RWPE2 (cell line): ENCODE data around the gene ITM2C.

Source experiments
- ATAC-seq: fragments of 200-7000 bp; cut with Tn5 transposase; 3 replicates; pipeline ENCODE4 v1.9.1; 2021; ENCODE audit warnings: low read depth
- DNase-seq: peaks from one replicate; pipeline ENCODE4 v3.0.0-alpha.2; 2020; ENCODE audit warnings: low spot score
- H3K27ac ChIP-seq: fragments of 450-650 bp; 2 replicates; pipeline ENCODE4 v1.5.1; 2017; ENCODE audit warnings: mild to moderate bottlenecking; ENCODE audit not compliant: poor library complexity, severe bottlenecking
- H3K27me3 ChIP-seq: fragments of 250-450 bp; sonication (Bioruptor Pico); 2 replicates; pipeline ENCODE4 v1.5.1; 2021; ENCODE audit warnings: mild to moderate bottlenecking, moderate library complexity; ENCODE audit not compliant: insufficient read depth, poor library complexity, severe bottlenecking
- H3K36me3 ChIP-seq: fragments of 250-450 bp; sonication (Bioruptor Pico); 2 replicates; pipeline ENCODE4 v1.5.1; 2020; ENCODE audit warnings: low read depth, mild to moderate bottlenecking, moderate library complexity
- H3K4me1 ChIP-seq: fragments of 250-450 bp; sonication (Bioruptor Pico); 2 replicates; pipeline ENCODE4 v1.5.1; 2021; ENCODE audit warnings: mild to moderate bottlenecking, moderate library complexity; ENCODE audit not compliant: insufficient read depth, poor library complexity, severe bottlenecking
- H3K4me3 ChIP-seq: fragments of 250-450 bp; sonication (Bioruptor Pico); 2 replicates; pipeline ENCODE4 v1.5.1; 2021; ENCODE audit warnings: mild to moderate bottlenecking, moderate library complexity; ENCODE audit not compliant: severe bottlenecking
- H3K9me3 ChIP-seq: fragments of 250-450 bp; sonication (Bioruptor Pico); 2 replicates; pipeline ENCODE4 v1.5.1; 2021; ENCODE audit warnings: mild to moderate bottlenecking, moderate library complexity; ENCODE audit not compliant: severe bottlenecking
- TF ChIP-seq, protein P1 (sequence below): fragments of 450-650 bp; IDR thresholded peaks from one replicate; pipeline ENCODE4 v1.5.1; 2017; ENCODE audit warnings: mild to moderate bottlenecking, moderate library complexity; ENCODE audit not compliant: poor library complexity, severe bottlenecking

ITM2C gene

DNA sequence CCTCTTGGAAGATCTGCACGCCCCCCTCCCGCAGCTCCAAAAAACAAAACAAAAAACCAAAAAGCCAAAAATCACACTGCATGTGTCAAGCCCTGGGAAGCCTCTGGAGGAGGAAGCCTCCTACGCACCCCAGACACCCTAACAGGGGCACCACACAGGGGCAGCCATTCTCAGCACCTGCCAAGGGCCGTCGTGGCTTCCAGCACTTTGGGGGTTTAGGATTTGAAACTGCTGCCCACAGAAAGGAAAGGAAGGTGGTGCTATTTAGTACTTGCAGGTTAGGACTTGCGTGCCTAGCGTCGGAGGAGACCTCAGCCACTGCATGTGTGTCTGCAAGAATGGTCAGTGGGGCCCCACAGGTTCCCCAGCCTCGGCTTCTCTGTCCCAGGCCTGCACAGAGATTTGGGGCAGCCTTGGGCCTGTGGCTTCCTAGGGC, 60.7 kb downstream of the ITM2C start:
- DNase-seq (no peak), ATAC-seq (no peak)
- no peak overlapping the region for H3K27ac ChIP-seq
- TF ChIP-seq, protein P1, sequence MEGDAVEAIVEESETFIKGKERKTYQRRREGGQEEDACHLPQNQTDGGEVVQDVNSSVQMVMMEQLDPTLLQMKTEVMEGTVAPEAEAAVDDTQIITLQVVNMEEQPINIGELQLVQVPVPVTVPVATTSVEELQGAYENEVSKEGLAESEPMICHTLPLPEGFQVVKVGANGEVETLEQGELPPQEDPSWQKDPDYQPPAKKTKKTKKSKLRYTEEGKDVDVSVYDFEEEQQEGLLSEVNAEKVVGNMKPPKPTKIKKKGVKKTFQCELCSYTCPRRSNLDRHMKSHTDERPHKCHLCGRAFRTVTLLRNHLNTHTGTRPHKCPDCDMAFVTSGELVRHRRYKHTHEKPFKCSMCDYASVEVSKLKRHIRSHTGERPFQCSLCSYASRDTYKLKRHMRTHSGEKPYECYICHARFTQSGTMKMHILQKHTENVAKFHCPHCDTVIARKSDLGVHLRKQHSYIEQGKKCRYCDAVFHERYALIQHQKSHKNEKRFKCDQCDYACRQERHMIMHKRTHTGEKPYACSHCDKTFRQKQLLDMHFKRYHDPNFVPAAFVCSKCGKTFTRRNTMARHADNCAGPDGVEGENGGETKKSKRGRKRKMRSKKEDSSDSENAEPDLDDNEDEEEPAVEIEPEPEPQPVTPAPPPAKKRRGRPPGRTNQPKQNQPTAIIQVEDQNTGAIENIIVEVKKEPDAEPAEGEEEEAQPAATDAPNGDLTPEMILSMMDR: no peak
- no peaks in the 10 kb centered on the region for H3K9me3 ChIP-seq
- H3K27me3 ChIP-seq: no peaks in the 10 kb centered on the region
- no peak overlapping the region for H3K4me3 ChIP-seq
- no peaks in the 10 kb centered on the region for H3K4me1 ChIP-seq
- H3K36me3 ChIP-seq: no peaks in the 10 kb centered on the region

DNA sequence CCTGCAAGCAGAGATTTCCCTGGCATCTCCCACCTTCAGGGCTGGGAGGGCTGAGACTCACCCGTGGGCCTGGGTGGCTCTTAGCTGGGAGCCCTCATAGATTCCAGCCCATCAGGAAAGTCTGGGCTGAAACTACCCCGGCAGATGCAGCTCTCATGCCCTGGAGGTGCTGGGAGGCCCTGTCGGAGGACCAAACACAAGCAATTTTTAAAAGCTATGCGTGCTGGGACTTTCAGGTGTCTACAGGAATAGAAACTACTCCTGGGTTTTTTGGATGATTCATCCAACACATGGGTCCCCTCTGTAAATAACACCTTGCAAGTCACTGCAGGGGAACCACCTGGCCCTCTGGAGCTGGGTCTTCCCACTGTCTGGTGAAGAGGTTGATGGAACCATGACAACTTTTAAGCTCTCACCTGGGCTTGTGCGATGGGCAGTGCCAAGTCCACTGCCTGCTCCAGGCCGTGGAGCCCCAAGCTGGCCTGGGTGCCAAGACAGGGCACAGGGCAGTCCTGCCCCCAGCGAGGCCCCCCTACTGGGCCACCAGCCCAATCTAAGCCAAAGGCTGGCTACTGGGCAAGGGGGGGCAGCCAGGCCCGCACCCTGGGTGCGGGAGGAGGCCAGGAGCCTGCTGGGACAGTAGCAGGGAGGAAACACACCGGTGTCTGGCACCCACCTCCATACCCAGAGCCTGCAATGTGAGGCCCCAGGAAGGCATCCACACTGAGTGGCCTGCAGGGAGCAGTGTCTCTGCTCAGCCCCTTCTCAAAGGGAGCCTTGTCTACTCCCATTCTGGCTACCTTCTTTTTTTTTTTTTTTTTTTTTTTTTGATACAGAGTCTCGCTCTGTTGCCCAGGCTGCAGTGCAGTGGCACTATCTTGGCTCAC, 61.4 kb downstream of the ITM2C start:
- no peaks in the 10 kb centered on the region for H3K4me1 ChIP-seq
- H3K4me3 ChIP-seq: no peak overlapping the region
- H3K27ac ChIP-seq: no peak overlapping the region
- H3K27me3 ChIP-seq: no peaks in the 10 kb centered on the region
- DNase-seq (no peak), ATAC-seq (0 out of 3 replicates have a peak, but pooled peaks have one; percentile 28)
- TF ChIP-seq, protein P1: no peak
- H3K36me3 ChIP-seq: no peaks in the 10 kb centered on the region
- H3K9me3 ChIP-seq: no peaks in the 10 kb centered on the region

DNA sequence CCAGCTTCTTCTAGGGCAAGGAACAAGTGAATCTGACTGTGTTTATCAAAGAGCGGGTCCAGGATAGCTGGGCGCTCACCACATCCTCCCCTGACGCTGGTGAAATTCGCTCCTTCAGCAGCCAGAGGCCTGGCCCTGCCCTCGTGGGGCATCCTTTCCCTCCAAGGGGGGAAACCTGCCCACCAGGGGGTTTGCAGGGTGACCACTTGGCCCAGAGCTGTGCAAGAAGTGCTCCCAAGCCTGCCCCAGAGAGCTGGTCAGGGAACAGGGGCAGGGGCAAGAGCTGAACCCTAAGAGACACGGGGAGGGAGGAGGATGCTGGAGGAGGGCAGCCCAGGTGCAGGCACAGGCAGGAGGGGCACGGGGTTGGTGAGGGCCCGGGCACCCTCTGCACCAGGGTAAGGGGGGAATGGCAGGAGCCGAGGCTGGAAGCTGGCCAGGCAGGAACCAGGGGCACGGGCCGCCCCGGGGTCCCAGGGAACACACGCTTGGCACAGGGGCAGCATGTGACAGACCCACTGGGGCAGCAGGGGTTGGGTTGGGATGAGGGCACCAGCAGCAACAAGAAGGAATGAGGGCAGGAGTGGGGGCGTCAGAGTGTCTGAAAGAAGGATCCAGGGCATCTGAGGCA, 63.1 kb downstream of the ITM2C start:
- no peaks in the 10 kb centered on the region for H3K9me3 ChIP-seq
- no peaks in the 10 kb centered on the region for H3K27me3 ChIP-seq
- DNase-seq: peak; percentile 47
- TF ChIP-seq, protein P1: no peak
- H3K4me1 ChIP-seq: no peaks in the 10 kb centered on the region
- no peak overlapping the region for H3K4me3 ChIP-seq
- H3K36me3 ChIP-seq: no peaks in the 10 kb centered on the region
- no peak overlapping the region for H3K27ac ChIP-seq
- ATAC-seq: no peak
